GM21360 (cell line): Measurements from ENCODE around the gene PZP.
"Not testable (repeated sequence)": the region's sequence is repeated elsewhere in the genome, so short reads cannot be mapped to it uniquely, and the experiment has no call there.

ENCODE experiments used
- ATAC-seq: cut with Tn5 transposase; IDR thresholded peaks from one replicate; pipeline ENCODE4 v1.9.1; 2021; ENCODE audit warnings: mild to moderate bottlenecking, moderate library complexity; ENCODE audit not compliant: unreplicated experiment

Gene PZP

GRCh38 chr12:9208229-9208628 lies at the start of gene PZP:
PZP (minus strand) TSS chr12:9208395; CDS start chr12:9208341, 54 bp downstream.
- ATAC-seq, result no peak

- no peak for ATAC-seq
These were observed 48.7 kb upstream of the PZP start for GRCh38 chr12:9256758-9257405.

GRCh38 chr12:9256341-9256740 lies 48.1 kb upstream of the PZP start:
- ATAC-seq, result no peak

GRCh38 chr12:9255837-9256236 lies 47.6 kb upstream of the PZP start:
- ATAC-seq, result no peak

- ATAC-seq, result no peak
These were observed 45.3 kb upstream of the PZP start for GRCh38 chr12:9253464-9253863.

- not testable (repeated sequence) for ATAC-seq
These were observed 44.6 kb upstream of the PZP start for GRCh38 chr12:9252791-9253190.

- no peak for ATAC-seq
These were observed 44.1 kb upstream of the PZP start for GRCh38 chr12:9252256-9252655.

- ATAC-seq, result no peak
These were observed 40.2 kb upstream of the PZP start for GRCh38 chr12:9248435-9248834.

GRCh38 chr12:9244894-9245293 lies 36.7 kb upstream of the PZP start:
- ATAC-seq, result no peak

GRCh38 chr12:9243999-9244649 lies 35.9 kb upstream of the PZP start:
- no peak for ATAC-seq

- ATAC-seq, result no peak
These were observed 33.1 kb upstream of the PZP start for GRCh38 chr12:9241301-9241700.

- no peak for ATAC-seq
These were observed 32.6 kb upstream of the PZP start for GRCh38 chr12:9240776-9241175.

GRCh38 chr12:9240004-9240635 lies 31.9 kb upstream of the PZP start:
- ATAC-seq, result not testable (repeated sequence)

- no peak for ATAC-seq
These were observed 29.1 kb upstream of the PZP start for GRCh38 chr12:9237286-9237685.

- no peak for ATAC-seq
These were observed 27.3 kb upstream of the PZP start for GRCh38 chr12:9235519-9235918.

- ATAC-seq, result no peak
These were observed 19.8 kb upstream of the PZP start for GRCh38 chr12:9227950-9228349.

- no peak for ATAC-seq
These were observed 15.6 kb upstream of the PZP start for GRCh38 chr12:9223830-9224229.

GRCh38 chr12:9221483-9221882 lies 13.3 kb upstream of the PZP start:
- no peak for ATAC-seq

- not testable (repeated sequence) for ATAC-seq
These were observed 12.8 kb upstream of the PZP start for GRCh38 chr12:9221011-9221410.

GRCh38 chr12:9214534-9214933 lies 6.3 kb upstream of the PZP start:
- no peak for ATAC-seq

- ATAC-seq, result no peak
These were observed 3.5 kb upstream of the PZP start for GRCh38 chr12:9211687-9212086.

GRCh38 chr12:9204380-9204779 lies 3.8 kb downstream of the PZP start:
- no peak for ATAC-seq
